Activated CD4-positive, alpha-beta T cell treated with anti-CD3 and anti-CD28 coated beads, Interleukin-10, Interleukin-2, amounts not matched to agents 100 ng/mL and 50 ng/mL, durations not matched to agents 16 hours and 8 hours (primary cell): Measurements from ENCODE around the gene MUC2.

Source experiments
- DNase-seq: peaks from one replicate; pipeline ENCODE4 v3.0.0-alpha.2; 2020

The MUC2 gene

GRCh38 chr11:1036931-1037330 lies 37.7 kb upstream of the MUC2 start:
- no peak for DNase-seq

- DNase-seq = no peak
Observed at GRCh38 chr11:1037506-1038055, 37.1 kb upstream of the MUC2 start.

GRCh38 chr11:1038361-1038760 lies 36.3 kb upstream of the MUC2 start:
- no peak for DNase-seq

GRCh38 chr11:1038921-1039320 lies 35.8 kb upstream of the MUC2 start:
- DNase-seq = no peak

GRCh38 chr11:1039481-1040427 lies 34.9 kb upstream of the MUC2 start:
- DNase-seq = no peak

GRCh38 chr11:1040428-1041148 lies 34.1 kb upstream of the MUC2 start:
- no peak for DNase-seq

GRCh38 chr11:1041149-1041467 lies 33.6 kb upstream of the MUC2 start:
- DNase-seq = no peak

- DNase-seq = no peak
Observed at GRCh38 chr11:1041471-1041870, 33.2 kb upstream of the MUC2 start.

DNA sequence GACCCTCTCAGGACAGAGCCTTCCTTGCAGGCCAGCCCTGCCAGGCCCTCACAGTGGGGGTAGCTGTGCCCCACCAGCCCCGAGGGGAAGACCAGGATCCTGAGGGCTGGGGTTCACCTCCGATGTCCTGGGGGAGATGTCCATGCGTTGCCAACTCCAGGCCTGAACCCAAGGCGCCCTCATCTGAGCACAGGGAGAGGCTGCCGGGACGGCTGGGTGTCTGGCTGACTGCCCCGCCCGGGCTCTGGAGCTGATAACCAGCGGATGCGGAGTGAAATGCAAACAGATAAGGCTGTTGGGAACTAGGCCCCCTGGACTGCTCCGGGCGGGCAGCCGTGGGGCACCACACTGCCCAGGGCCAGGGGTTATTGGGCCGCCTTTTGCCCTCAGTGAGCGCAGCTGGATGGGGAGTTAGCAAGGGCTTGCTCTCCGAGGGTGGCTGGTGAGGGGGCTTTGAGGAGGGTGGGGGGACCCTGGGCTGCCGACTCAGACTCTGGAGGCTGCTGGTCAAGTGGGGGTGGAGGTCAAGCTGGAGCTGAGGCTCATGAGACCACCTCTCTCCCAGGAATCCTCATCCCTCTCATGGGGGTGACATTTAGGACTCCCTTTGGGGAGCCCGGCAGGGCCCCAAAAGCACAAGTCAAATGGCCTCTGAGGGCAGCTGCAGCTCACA lies 32.6 kb upstream of the MUC2 start:
- no peak for DNase-seq

GRCh38 chr11:1042626-1043562 lies 31.8 kb upstream of the MUC2 start:
- no peak for DNase-seq

- no peak for DNase-seq
Observed at GRCh38 chr11:1043563-1044096, 31.0 kb upstream of the MUC2 start.

- no peak for DNase-seq
Observed at GRCh38 chr11:1044160-1044559, 30.5 kb upstream of the MUC2 start.

DNA sequence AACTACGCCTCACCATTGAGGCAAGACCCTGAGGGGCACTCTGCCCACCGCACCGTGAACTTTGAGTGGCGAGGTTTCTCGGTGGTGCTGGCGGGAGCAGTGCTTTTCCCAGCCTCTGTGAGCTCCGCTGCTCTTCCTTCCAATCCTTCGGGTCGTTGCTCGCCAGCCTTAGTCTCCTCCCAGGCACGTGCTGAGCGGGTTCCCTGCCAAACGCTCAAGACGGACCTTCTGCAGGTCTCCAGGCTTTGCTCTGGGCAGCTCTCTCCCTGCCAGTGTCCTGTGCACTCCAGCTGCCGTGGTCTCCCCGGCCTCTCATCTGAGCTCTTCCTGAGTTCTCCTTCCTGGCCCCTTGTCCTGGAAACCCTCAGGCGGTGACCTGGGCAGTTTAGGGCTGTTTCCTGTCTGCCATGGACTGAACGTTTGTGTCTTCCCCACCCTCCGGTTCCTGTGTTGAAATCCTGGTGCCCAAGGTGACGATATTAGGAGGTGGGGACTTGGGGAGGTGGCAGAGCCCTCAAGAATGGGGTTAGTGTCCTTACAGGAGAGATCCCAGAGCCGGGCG lies 27.0 kb upstream of the MUC2 start:
- no peak for DNase-seq

DNA sequence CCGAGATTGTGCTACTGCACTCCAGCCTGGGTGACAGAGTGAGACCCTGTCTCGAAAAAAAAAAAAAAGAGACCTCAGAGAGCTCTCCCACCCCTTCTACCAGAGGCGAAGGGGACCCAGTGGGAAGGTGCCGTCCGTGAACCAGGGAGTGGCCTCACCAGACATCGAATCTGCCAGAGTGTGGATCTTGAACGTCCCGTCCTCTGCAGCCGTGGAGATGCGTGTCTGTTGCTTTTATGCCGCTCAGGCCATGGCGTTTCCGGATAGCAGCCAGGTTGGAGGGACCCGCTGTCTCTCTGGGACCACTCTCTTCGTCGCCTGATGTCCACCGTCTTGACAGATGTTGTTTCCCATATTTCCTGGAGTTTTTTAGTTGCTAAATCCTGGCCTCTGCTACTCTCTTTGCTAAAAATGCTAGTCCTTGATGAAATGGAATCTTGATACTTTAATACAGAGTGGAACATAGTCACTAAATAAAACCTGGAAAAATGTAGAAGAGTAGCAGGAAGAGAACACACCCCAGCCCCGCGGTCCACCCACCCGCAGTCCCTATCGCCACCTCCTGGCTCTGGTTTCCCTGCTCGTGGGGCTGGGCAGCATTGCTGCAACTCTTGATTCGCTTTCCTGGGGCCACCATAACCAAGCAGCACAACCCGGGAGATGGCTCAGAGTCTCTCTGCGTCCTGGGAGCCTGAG lies 26.2 kb upstream of the MUC2 start:
- DNase-seq = no peak

DNA sequence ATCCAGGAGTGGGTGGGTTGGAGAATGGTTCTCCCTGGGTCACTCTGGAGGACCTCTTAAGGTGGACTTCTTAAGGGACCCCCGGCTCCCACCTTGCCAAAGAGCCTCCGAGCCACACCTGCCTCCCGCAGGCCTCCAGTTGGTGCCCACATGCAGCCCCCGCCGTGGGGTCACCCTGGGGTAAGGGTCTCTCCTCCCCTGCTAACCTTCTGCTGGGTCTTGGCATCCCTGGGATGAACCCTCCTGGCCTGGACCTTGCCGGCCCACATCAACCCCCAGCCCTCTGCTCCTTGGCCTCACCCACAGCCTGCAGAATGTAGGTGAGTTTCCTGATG lies 25.6 kb upstream of the MUC2 start:
- DNase-seq = no peak

DNA sequence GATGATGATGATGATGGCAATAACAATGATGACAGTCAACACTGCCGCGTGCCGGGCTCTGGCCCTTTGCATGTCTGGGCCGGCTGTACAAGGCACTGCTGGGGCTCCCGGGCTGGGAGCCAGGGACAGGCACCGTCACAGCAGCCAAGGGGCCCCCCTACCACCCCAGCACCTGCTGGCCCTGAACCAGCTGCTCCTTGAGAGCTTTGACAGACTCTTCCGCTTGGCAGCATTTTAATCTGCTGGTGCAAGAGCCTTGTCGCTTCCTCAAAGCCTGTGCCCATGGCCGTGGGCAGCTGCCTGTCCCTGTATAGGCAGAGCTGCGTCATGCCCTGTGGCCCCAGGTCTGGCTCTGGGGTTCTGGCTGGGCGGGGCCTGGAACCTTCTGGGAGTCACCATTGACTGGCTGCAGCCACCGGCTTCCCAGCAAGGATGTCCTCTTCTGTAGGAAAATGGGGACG lies 25.2 kb upstream of the MUC2 start:
- DNase-seq = no peak

DNA sequence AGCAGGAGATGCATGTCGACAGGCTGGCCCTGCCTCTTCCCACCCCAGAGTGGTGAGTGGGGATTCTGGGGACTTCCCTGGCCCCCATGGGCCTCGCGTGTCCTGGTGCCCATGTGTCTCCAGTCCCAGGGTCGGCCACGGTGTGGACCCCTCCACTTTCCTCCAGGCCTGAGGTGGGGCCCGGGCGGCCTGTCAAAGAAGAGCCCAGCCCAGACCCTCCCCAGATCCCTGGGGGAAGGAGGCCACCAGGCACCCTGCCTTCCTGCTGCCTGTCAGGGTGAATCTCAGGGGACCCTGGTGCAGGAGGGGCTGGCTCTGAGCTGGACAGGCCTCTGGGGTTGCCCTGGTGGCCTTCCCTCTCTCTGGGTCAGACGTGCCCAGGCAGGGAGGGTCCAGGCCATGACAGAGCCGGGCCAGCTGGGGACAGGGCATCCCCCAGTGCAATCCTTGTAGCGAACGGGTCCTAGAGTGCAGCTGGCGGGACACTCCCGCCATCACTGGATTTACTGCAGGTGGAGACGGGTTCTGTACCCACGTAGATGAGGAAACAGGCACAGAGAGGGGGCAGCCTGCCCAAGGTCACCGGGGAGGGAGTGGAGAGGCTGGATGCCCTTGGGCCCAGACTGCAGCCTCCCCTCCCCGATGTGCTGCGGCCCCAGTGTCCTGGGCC lies 24.6 kb upstream of the MUC2 start:
- no peak for DNase-seq

DNA sequence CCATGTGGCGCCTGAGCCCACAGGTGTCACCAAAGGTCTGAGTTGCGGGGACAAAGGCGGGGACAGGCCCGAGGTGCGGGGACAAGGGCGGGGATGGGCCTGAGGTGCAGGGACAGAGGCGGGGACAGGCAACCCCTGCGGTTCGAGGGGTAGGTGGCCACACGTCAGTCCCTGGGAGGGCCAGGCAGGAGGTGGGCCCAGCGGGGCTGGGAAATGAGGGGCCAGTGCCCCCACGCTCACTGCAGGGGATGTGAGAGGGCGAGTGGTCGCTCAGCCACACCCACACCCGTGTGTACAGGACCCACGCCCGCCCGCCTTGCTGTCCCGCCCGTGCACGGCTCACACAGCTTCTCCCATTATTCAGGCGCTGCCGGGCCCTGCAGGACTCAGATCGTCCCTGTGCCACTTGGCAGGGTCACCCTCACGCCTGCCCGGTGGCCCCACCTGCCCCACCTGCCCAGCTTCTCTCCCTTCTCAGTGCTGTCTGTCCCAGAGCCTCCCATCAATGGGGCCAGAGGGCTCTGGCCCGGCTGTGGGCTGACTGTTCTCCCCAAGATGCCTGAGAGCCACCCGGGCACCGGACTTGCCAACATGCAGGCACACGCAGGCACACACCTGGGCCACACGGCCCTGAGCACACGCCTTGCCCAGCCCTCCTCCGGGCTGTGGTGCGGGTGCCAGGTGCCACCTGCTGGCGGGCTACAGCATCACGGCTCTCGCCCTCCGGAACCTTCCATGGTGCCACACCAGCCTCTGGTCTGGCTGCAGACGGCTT lies 23.9 kb upstream of the MUC2 start:
- peak; percentile 79 for DNase-seq

DNA sequence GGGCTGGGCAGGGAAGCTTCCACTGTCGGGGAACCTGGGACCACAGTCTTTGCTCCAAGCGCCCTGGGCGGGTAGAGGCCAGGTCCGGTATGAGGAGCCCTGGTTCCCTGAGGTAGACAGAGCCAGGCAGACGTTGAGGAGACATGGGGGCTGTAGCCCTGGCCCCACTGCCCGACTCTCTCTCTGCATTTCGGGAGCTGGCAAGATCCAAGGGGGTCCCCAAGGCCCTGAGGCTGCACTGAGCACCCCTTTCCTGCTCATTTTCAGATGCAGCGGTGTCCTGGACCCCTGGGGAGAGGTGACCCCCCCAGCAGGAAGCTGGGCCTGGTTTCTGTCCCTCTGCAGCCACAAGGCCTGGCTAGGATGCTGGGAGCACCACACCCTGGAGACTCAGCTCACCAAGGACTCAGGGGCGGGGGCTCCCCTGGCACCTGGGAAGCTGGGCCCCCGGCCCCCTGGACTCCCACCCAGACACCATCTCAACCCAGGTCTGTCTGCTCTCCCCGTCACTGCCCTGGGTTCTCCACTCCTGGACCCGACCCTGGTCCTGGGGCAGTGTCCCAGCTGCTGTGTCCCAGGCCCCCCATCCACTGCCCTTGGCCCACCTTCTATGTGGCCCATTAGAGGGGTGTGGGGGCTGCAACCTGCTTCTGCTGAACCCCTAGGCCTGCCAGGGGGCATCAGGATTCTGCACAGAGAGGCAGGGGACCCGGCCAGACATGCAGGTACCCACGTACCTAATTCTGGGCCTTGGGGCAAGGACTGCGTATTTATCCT lies 23.1 kb upstream of the MUC2 start:
- no peak for DNase-seq
